A549 treated with GW870086 at 1 μM for 4 hours (cell line): ENCODE measurements around the gene GLIS2. TPM values are rescaled to one million over a fixed set of nuclear protein-coding genes. Genes with fewer than 3 reads are reported as not detected.

Source experiments
- total RNA-seq: library from RNA; stranded (reverse); fragments of 200-300 nt; extraction: Qiagen RNA extraction; gene quantifications from 5 replicates; pipeline ENCODE4 v1.2.3, GENCODE V29; 2022; ENCODE audit warnings: low read depth

GLIS2 gene
- 19.7 to 28.0 TPM (median 26.5 TPM) in 5 replicates for total RNA-seq

DNA sequence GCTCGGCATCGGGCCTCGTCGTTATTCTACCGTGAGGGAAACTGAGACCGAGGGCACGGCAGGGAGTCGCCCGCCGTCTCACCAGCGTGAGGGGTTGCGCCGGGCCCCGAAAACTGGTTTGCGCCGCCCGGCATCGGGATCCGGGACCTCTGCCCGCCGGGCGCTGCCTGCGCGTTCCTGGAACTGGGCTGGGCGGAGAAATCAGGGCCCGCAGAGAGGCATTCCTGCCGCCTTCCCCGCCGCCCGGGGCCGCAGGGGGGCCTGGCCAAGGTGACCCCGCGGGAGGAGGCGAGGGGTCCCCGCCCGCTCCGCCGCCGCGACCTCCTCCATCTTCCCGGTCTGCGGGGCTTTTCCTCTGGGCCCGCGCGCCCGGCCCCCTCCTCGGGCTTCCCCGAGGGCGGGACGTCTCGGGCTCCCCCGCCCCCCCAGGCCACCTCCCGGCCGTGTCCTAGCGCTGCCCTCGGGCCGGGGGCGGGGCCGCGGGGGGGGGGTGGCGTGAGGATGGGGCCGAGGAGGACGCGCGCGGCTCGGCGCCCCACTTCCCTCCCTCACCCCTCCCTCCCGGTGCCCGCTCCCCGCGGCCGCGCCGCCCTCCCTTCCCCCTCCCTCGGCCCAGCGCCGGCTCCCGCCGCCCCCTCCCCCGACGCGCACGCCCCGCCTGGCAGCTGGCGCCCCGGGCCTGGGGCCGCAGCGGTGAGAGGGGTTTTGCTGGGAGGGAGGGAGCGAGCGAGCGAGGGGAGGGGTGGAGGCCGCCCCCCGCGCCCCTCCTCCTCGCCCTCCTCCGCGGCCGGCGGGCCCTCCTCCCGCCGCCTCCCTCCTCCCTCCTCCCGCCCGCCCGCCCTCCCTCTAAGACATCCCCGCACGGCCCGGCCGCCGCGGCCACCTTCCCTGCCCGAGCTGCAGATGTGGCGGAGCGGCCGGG is at the start of gene GLIS2:
TSS of gene GLIS2 (plus strand) at position 882 of the 922 bp plus-strand sequence. CDS start 16,214 bp downstream, outside the sequence.

DNA sequence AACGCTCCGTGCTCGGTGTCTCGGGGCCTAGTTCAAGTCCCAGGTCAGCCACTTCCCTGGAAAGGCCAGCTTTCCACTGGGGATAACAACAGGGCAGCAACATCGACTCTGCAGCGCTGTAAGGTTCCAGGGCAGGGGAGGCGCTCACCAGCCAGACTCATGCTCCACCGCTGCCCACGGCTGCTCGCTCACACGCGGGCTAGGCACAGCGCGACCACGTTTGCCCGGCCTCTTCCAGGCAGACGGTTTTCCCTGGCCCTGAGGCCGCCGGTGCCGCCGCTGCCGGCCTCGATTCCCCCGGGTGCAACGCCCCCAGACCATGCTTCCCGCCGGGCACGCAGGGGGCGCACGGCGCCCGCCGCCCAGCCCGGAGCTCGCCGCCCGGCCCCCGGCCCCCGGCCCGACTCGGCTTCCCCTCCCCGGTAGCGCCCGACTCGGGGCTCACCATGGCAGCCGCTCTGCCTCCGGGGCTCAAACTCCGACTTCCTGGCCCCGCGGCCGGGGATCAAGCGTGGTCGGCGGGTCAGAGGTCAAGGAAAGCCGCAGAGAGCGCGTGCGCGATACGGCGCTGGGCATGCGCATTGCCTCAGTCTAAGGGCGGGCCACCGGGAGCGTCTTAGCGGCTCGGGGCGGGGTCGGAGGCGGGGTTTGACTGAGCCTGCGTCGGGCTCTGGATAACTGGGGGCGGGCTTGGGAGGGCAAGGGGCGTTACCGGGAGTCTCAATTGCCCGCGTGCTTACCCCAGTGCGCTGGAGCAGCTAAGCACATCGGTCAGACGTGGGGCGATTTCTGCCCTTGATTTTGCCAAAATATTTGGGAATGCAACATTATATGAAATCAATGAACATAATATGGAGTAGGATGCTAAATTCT is 35.2 kb downstream of the GLIS2 start, which contains the start of gene PAM16:
TSS of gene PAM16 (minus strand) at position 535 of the 873 bp plus-strand sequence. CDS start at position 448, 87 bp downstream.

DNA sequence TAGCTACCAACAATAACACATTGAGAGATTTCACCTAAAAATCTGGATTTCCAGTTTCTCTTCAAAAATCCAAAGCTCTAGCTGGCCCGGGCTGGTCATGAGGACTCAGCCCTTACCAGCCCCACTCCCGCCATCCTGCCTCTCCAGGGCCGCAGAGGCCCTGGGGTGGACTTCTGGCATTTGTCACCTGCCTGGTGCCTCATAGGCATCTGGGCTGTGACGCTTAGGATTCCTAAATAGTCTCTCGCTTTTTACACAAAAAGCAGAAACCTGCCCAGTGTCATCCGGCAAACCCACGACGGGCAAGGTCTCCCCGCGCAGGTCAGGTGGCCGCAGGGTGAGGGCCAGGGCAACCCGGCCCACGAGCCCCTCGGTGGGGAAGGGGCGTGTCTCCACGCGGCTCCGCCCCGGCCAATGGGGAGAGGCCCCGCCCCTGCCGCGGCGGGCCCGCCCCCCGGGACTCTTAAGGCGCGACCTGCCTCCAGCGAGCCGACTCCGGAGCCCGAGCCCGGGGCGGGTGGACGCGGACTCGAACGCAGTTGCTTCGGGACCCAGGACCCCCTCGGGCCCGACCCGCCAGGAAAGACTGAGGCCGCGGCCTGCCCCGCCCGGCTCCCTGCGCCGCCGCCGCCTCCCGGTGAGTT is 55.6 kb downstream of the GLIS2 start, which contains the start of gene VASN:
TSS of gene VASN (plus strand) at position 492 of the 644 bp plus-strand sequence. CDS start 9,030 bp downstream, outside the sequence.

Other genes starting within 250 kb of the GLIS2 start
- gene ADCY9, start 199.6 kb upstream of the GLIS2 start, total RNA-seq = 6.5 to 8.7 TPM (median 6.7 TPM) in 5 replicates
- 0.07 TPM in 2 of 5 replicates, not detected in the others for gene SRL, start 74.0 kb upstream of the GLIS2 start, total RNA-seq
- 12.0 to 18.2 TPM (median 16.0 TPM) in 5 replicates for gene TFAP4, start 43.0 kb upstream of the GLIS2 start, total RNA-seq
- 65.2 to 86.3 TPM (median 75.2 TPM) in 5 replicates for gene PAM16, start 35.3 kb downstream of the GLIS2 start, total RNA-seq
- gene VASN, start 55.8 kb downstream of the GLIS2 start, total RNA-seq = 6.0 to 6.8 TPM (median 6.3 TPM) in 5 replicates
- gene CORO7, start 100.5 kb downstream of the GLIS2 start, total RNA-seq = 10.9 to 19.8 TPM (median 15.9 TPM) in 5 replicates
- 59.8 to 71.8 TPM (median 69.6 TPM) in 5 replicates for gene DNAJA3, start 109.8 kb downstream of the GLIS2 start, total RNA-seq
- gene NMRAL1, start 158.6 kb downstream of the GLIS2 start, total RNA-seq = 41.8 to 45.9 TPM (median 44.1 TPM) in 5 replicates
- 50.9 to 64.8 TPM (median 59.2 TPM) in 5 replicates for gene HMOX2, start 160.3 kb downstream of the GLIS2 start, total RNA-seq
- 11.8 to 15.2 TPM (median 13.0 TPM) in 5 replicates for gene CDIP1, start 222.7 kb downstream of the GLIS2 start, total RNA-seq
- 0.03 TPM in 3 of 5 replicates, not detected in the others for gene C16orf96, start 240.3 kb downstream of the GLIS2 start, total RNA-seq